Gastroesophageal sphincter (tissue), 4 donors: ENCODE data around the gene CNOT6L. TPM values are rescaled to one million over a fixed set of nuclear protein-coding genes. Genes with fewer than 3 reads are reported as not detected.
A peak's percentile ranks its signal among the peaks of the same experiment; 100 is the strongest.

Experiments
- ATAC-seq: fragments of 150-250 bp; one replicate; pipeline ENCODE4 v1.9.1; 2016; ENCODE audit warnings: mild to moderate bottlenecking, moderate library complexity
- H3K27ac ChIP-seq, 4 donors: fragments of 200-600 bp; sonication (generic) in 3 of 4; 1 replicate in 3 of 4; 2 replicates in 1 of 4; pipeline ENCODE4 v1.5.1; 2016 to 2019
- H3K27me3 ChIP-seq: fragments of 200-600 bp; sonication (generic); one replicate; pipeline ENCODE4 v1.5.1; 2019
- H3K36me3 ChIP-seq, 2 donors: fragments of 200-600 bp; sonication (generic); one replicate each; pipeline ENCODE4 v1.5.1; 2019; ENCODE audit warnings: control low read depth in 1 of 2
- H3K4me1 ChIP-seq, 3 donors: fragments of 200-600 bp; sonication (generic); 1 replicate in 2 of 3; 2 replicates in 1 of 3; pipeline ENCODE4 v1.5.1; 2016 to 2019; ENCODE audit warnings: control low read depth in 2 of 3
- H3K4me3 ChIP-seq, 2 donors: fragments of 200-600 bp; sonication (generic); one replicate each; pipeline ENCODE4 v1.5.1; 2019; ENCODE audit warnings: mild to moderate bottlenecking in 1 of 2, moderate library complexity in 1 of 2
- H3K9me3 ChIP-seq, 3 donors: fragments of 200-600 bp; sonication (generic); one replicate each; pipeline ENCODE4 v1.5.1; 2017 to 2019; ENCODE audit warnings: control low read depth in 2 of 3
- CTCF ChIP-seq, 4 experiments: fragments of 200-600 bp in 2 of 4; fragments of 450-650 bp in 2 of 4; sonication (generic) in 1 of 4; IDR thresholded peaks; one replicate each; pipeline ENCODE4 v1.5.1; 2017 to 2019; ENCODE audit warnings: antibody characterized with exemption in 4 of 4, mild to moderate bottlenecking in 2 of 4, moderate library complexity in 2 of 4
- EP300 ChIP-seq: sonication (generic); formaldehyde crosslinking; IDR thresholded peaks from one replicate; pipeline ENCODE4 v1.6.1; 2017; ENCODE audit warnings: antibody characterized with exemption, mild to moderate bottlenecking
- POLR2A ChIP-seq, 2 donors: fragments of 450-650 bp; IDR thresholded peaks; one replicate each; pipeline ENCODE4 v1.6.1; 2017; ENCODE audit warnings: antibody characterized with exemption in 2 of 2, mild to moderate bottlenecking in 2 of 2, moderate library complexity in 1 of 2
- POLR2AphosphoS5 ChIP-seq: sonication (generic); formaldehyde crosslinking; IDR thresholded peaks from one replicate; pipeline ENCODE4 v1.6.1; 2017; ENCODE audit warnings: antibody characterized with exemption
- WGBS, 2 donors: methylation state at CpG; one replicate each; pipeline ENCODE4 v1.1.5; 2018; ENCODE audit warnings: low coverage in 1 of 2; 5-methylcytosine and 5-hydroxymethylcytosine counted together
- total RNA-seq, 4 donors: library from RNA; depleted of rRNA; stranded (reverse); fragments of >200 nt; gene quantifications; one replicate each; pipeline ENCODE4 v1.1.0, GENCODE V29; 2016

Gene CNOT6L
- total RNA-seq, 4 donors from 2014 or later = 21.0 to 24.8 (median 22.3) TPM

GRCh38 chr4:77699731-77700210 is 119.4 kb downstream of the CNOT6L start:
- Histone ChIP-seq H3K4me1 (peaks cover 0 to 23% (median 3%) of the 10 kb centered on the region in 3 donors), H3K27me3 (no peaks in the 10 kb centered on the region), H3K9me3 (no peaks in the 10 kb centered on the region), H3K27ac (peak overlapping the region in 1 of 4 donors; percentile 30), H3K36me3 (no peaks in the 10 kb centered on the region), H3K4me3 (no peak overlapping the region)
- 32 to 36% methylated on average over 3 of the region's 3 CpGs for WGBS, 2 donors
- no peak for ATAC-seq
- TF ChIP-seq CTCF (IDR thresholded peaks at IDR 0.05) = peak in 1 of 4 experiments; percentile 14
- no peak for TF ChIP-seq EP300
- no peak for TF ChIP-seq POLR2A (IDR thresholded peaks at IDR 0.05)
- no peak for TF ChIP-seq POLR2AphosphoS5

GRCh38 chr4:77697860-77698590 is 121.1 kb downstream of the CNOT6L start:
- no peak for ATAC-seq
- H3K9me3 ChIP-seq = no peaks in the 10 kb centered on the region
- 43 to 57% methylated on average over 7 to 8 of the region's 10 CpGs for WGBS, 2 donors
- no peaks in the 10 kb centered on the region for H3K27me3 ChIP-seq
- H3K27ac ChIP-seq = no peak overlapping the region
- peaks cover 0 to 23% (median 3%) of the 10 kb centered on the region in 3 donors for H3K4me1 ChIP-seq
- H3K36me3 ChIP-seq = no peaks in the 10 kb centered on the region
- no peak overlapping the region for H3K4me3 ChIP-seq
- TF ChIP-seq CTCF (IDR thresholded peaks at IDR 0.05) (peak in 2 of 4 experiments; percentile 5 to 58), EP300 (no peak)

- no peaks in the 10 kb centered on the region for H3K9me3 ChIP-seq
- H3K27me3 ChIP-seq = no peaks in the 10 kb centered on the region
- no peak overlapping the region for H3K27ac ChIP-seq
- ATAC-seq = no peak
- 78 to 93% methylated on average over 1 to 2 of the region's 2 CpGs for WGBS, 2 donors
- TF ChIP-seq CTCF (IDR thresholded peaks at IDR 0.05) (no peak), POLR2AphosphoS5 (no peak), EP300 (no peak)
- H3K36me3 ChIP-seq = no peaks in the 10 kb centered on the region
- no peak overlapping the region for H3K4me3 ChIP-seq
- H3K4me1 ChIP-seq = peaks cover 0 to 23% (median 3%) of the 10 kb centered on the region in 3 donors
These were observed 123.4 kb downstream of the CNOT6L start for GRCh38 chr4:77695774-77696173.

- no peaks in the 10 kb centered on the region for H3K9me3 ChIP-seq
- WGBS, 2 donors = 88 to 90% methylated on average over 4 to 5 of the region's 5 CpGs
- no peak for ATAC-seq
- H3K4me3 ChIP-seq = no peak overlapping the region
- H3K4me1 ChIP-seq = peaks cover 0 to 5% (median 0%) of the 10 kb centered on the region in 3 donors
- no peak overlapping the region for H3K27ac ChIP-seq
- TF ChIP-seq POLR2AphosphoS5 (no peak), EP300 (no peak), POLR2A (IDR thresholded peaks at IDR 0.05) (no peak)
- H3K36me3 ChIP-seq = no peaks in the 10 kb centered on the region
- H3K27me3 ChIP-seq = no peaks in the 10 kb centered on the region
These were observed 126.2 kb downstream of the CNOT6L start for GRCh38 chr4:77692847-77693432.

GRCh38 chr4:77681792-77682191 is 137.4 kb downstream of the CNOT6L start:
- no peak for ATAC-seq
- TF ChIP-seq CTCF (IDR thresholded peaks at IDR 0.05) (no peak), POLR2A (IDR thresholded peaks at IDR 0.05) (no peak), POLR2AphosphoS5 (no peak), EP300 (no peak)
- Histone ChIP-seq H3K4me3 (no peak overlapping the region), H3K27me3 (no peaks in the 10 kb centered on the region), H3K4me1 (no peaks in the 10 kb centered on the region), H3K9me3 (no peaks in the 10 kb centered on the region), H3K27ac (no peak overlapping the region), H3K36me3 (no peaks in the 10 kb centered on the region)
- WGBS, 2 donors = 90 to 100% methylated on average over 3 to 7 of the region's 11 CpGs
